Stomach (tissue), 9 donors: Measurements from ENCODE around the gene ZNF845. TPM values are rescaled to one million over a fixed set of nuclear protein-coding genes. Genes with fewer than 3 reads are reported as not detected.
"Not testable (repeated sequence)": the region's sequence is repeated elsewhere in the genome, so short reads cannot be mapped to it uniquely, and the experiment has no call there.

Experiments used
- DNase-seq, 2 donors: peaks; one replicate each; pipeline versions ENCODE4 v3.0.0 to v3.0.0-alpha.2; 2013 to 2019
- H3K27ac ChIP-seq, 5 donors: fragments of 200-600 bp in 4 of 5; sonication (generic) in 4 of 5; one replicate each; pipeline ENCODE4 v1.5.1; 2013 to 2019; ENCODE audit warnings: mild to moderate bottlenecking in 1 of 5, moderate library complexity in 1 of 5
- H3K27me3 ChIP-seq, 3 donors: fragments of 200-600 bp; sonication (generic); one replicate each; pipeline ENCODE4 v1.5.1; 2017 to 2019; ENCODE audit warnings: mixed run types in 1 of 3
- H3K36me3 ChIP-seq, 4 donors: fragments of 200-600 bp; sonication (generic); 1 replicate in 3 of 4; 2 replicates in 1 of 4; pipeline ENCODE4 v1.5.1; 2016 to 2019
- H3K4me1 ChIP-seq, 4 donors: fragments of 200-600 bp; sonication (generic); one replicate each; pipeline ENCODE4 v1.5.1; 2016 to 2019
- H3K4me3 ChIP-seq, 4 donors: fragments of 200-600 bp; sonication (generic) in 3 of 4; one replicate each; pipeline ENCODE4 v1.5.1; 2016 to 2019; ENCODE audit warnings: mild to moderate bottlenecking in 1 of 4
- H3K9me3 ChIP-seq, 4 donors: fragments of 200-600 bp; sonication (generic); one replicate each; pipeline ENCODE4 v1.5.1; 2016 to 2019
- EP300 ChIP-seq: sonication (generic); formaldehyde crosslinking; IDR thresholded peaks from one replicate; pipeline ENCODE4 v1.6.1; 2017; ENCODE audit warnings: antibody characterized with exemption
- POLR2A ChIP-seq, 4 donors: fragments of 450-650 bp; IDR thresholded peaks; one replicate each; pipeline ENCODE4 v1.6.1; 2016; ENCODE audit warnings: antibody characterized with exemption in 4 of 4, control low read depth in 2 of 4, mild to moderate bottlenecking in 1 of 4, moderate library complexity in 1 of 4
- POLR2AphosphoS5 ChIP-seq, 3 donors: sonication (generic); formaldehyde crosslinking; IDR thresholded peaks; one replicate each; pipeline ENCODE4 v1.6.1; 2016; ENCODE audit warnings: antibody characterized with exemption in 3 of 3
- WGBS, 5 donors: extraction: QIAGEN DNeasy Blood & Tissue Kit in 3 of 5; methylation state at CpG; one replicate each; pipeline versions ENCODE4 v1.1.5 to v1.1.7; 2013 to 2018; 5-methylcytosine and 5-hydroxymethylcytosine counted together
- intact Hi-C: fragments of 100-400 bp; cut with DNase I; formaldehyde crosslinking; loops from one replicate; pipeline ENCODE4 v1.15.1; 2023; ENCODE audit warnings: low total_unique reads
- polyA plus RNA-seq, 3 donors: library from polyadenylated mRNA; stranded (reverse); fragments of 200-250 nt; gene quantifications; one replicate each; pipeline ENCODE4 v1.2.3, GENCODE V29; 2013
- total RNA-seq, 5 donors: library from RNA; depleted of rRNA; stranded (reverse); fragments of >200 nt; gene quantifications; one replicate each; pipeline versions ENCODE4 v1.1.0 to v1.2.3, GENCODE V29; 2014 to 2016
- TF ChIP-seq, protein P1 (sequence below), 7 experiments: fragments of 450-650 bp in 4 of 7; fragments of 200-600 bp in 3 of 7; sonication (generic) in 3 of 7; IDR thresholded peaks; one replicate each; pipeline ENCODE4 v1.5.1; 2016 to 2019; ENCODE audit warnings: antibody characterized with exemption in 7 of 7, control low read depth in 2 of 7, mild to moderate bottlenecking in 1 of 7
- donor health status: healthy with polysubstance abuse.
- donor health status: Bipolar disorder and iron deficiency.
- donor health status: healthy.

Gene ZNF845
- total and polyA plus RNA-seq, 8 donors = 1.2 to 28.6 (median 3.8) TPM

DNA sequence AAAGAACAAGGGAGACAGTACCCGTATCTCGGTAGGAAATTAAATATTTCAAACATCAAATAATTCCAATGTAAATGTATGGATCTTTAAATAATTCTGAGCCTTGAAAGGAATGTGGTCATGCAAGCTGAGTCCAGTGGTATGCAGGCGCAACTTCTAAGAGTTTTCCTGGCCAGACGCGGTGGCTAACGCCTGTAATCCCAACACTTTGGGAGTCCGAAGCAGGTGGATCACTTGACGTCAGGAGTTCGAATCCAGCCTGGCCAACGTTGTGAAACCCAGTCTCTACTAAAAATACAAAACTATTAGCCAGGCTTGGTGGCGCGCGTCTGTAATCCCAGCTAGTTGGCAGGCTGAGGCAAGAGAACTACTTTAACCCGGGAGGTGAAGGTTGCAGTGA is 1.1 kb upstream of the ZNF845 start:
- peak in 1 of 2 donors; percentile 3 for DNase-seq
- Histone ChIP-seq H3K4me3 (peak overlapping the region; percentile 68 to 87 (median 70)), H3K4me1 (peaks cover 0 to 28% (median 17%) of the 10 kb centered on the region in 4 donors), H3K27ac (peak overlapping the region in 3 of 5 donors; percentile 79 to 83 (median 82)), H3K9me3 (peaks cover 2 to 30% (median 11%) of the 10 kb centered on the region in 4 donors), H3K27me3 (peaks cover 0 to 4% (median 0%) of the 10 kb centered on the region in 3 donors), H3K36me3 (peaks cover 0 to 8% (median 6%) of the 10 kb centered on the region in 4 donors)
- TF ChIP-seq POLR2AphosphoS5 (IDR thresholded peaks at IDR 0.05) (no peak), POLR2A (IDR thresholded peaks at IDR 0.05) (no peak), EP300 (no peak)
- TF ChIP-seq, protein P1, sequence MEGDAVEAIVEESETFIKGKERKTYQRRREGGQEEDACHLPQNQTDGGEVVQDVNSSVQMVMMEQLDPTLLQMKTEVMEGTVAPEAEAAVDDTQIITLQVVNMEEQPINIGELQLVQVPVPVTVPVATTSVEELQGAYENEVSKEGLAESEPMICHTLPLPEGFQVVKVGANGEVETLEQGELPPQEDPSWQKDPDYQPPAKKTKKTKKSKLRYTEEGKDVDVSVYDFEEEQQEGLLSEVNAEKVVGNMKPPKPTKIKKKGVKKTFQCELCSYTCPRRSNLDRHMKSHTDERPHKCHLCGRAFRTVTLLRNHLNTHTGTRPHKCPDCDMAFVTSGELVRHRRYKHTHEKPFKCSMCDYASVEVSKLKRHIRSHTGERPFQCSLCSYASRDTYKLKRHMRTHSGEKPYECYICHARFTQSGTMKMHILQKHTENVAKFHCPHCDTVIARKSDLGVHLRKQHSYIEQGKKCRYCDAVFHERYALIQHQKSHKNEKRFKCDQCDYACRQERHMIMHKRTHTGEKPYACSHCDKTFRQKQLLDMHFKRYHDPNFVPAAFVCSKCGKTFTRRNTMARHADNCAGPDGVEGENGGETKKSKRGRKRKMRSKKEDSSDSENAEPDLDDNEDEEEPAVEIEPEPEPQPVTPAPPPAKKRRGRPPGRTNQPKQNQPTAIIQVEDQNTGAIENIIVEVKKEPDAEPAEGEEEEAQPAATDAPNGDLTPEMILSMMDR (IDR thresholded peaks at IDR 0.05) = no peak
- WGBS, 5 donors = 36 to 74% (median 67%) methylated on average over 14 of the region's 14 CpGs
- intact Hi-C loops = loop anchor here (10.0 kb wide), 1 partner anchor 138 kb away; the partner anchor contains the start of gene ZNF665

DNA sequence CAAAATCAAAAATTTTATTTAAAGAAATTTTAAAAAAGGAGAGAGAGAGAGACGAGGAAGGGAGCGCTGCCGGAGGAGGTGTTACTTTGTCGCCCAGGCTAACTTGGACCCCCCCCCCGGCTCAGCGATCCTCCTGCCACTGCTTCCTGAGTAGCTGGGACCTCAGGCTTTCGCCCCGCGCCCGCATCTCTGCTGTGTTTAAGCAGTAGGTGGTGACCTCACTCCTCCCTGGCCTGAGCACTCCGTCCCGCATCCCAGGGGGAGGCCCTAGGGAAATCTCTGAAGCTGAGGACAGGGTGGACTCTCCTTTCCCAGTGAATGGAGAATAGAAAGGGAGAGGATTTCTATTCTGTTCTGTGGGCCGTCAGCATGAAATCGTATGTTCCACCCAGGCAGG is 485 bp upstream of the ZNF845 start:
- intact Hi-C loops = loop anchor here (10.0 kb wide), 1 partner anchor 138 kb away; the partner anchor contains the start of gene ZNF665
- DNase-seq = peak; percentile 42 to 77
- peaks cover 0 to 28% (median 17%) of the 10 kb centered on the region in 4 donors for H3K4me1 ChIP-seq
- WGBS, 5 donors = 0 to 2% (median 1%) methylated on average over 12 to 14 of the region's 14 CpGs
- H3K4me3 ChIP-seq = peak overlapping the region; percentile 68 to 87 (median 70)
- H3K9me3 ChIP-seq = peaks cover 2 to 24% (median 10%) of the 10 kb centered on the region in 4 donors
- H3K36me3 ChIP-seq = peaks cover 0 to 14% (median 12%) of the 10 kb centered on the region in 4 donors
- H3K27ac ChIP-seq = peak overlapping the region; percentile 75 to 83 (median 79)
- TF ChIP-seq, protein P1 (IDR thresholded peaks at IDR 0.05) = no peak
- no peak for TF ChIP-seq EP300
- no peak for TF ChIP-seq POLR2AphosphoS5 (IDR thresholded peaks at IDR 0.05)
- no peak for TF ChIP-seq POLR2A (IDR thresholded peaks at IDR 0.05)
- peaks cover 0 to 4% (median 0%) of the 10 kb centered on the region in 3 donors for H3K27me3 ChIP-seq

DNA sequence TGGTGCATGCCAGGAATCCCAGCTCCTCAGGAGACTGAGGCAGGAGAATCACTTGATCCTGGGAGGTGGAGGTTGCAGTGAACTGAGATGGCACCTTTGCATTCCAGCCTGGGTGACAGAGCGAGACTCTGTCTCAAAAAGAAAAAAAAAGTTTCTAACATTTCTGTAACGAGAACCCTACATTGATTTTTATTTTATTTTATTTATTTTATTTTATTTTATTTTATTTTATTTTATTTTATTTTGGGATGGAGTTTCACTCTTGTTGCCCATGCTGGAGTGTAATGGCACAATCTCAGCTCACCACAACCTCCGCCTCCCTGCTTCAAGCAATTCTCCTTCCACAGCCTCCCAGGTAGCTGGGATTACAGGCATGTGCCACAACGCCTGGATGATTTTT is 10.9 kb downstream of the ZNF845 start:
- H3K27me3 ChIP-seq, H3K27ac ChIP-seq, H3K4me3 ChIP-seq, intact Hi-C loops, DNase-seq, H3K4me1 ChIP-seq: not testable (repeated sequence)
- Histone ChIP-seq H3K9me3 (peaks cover 26 to 97% (median 74%) of the 10 kb centered on the region in 4 donors), H3K36me3 (peaks cover 82 to 100% (median 100%) of the 10 kb centered on the region in 4 donors)
- 96 to 100% (median 98%) methylated on average over 4 of the region's 4 CpGs for WGBS, 5 donors

DNA sequence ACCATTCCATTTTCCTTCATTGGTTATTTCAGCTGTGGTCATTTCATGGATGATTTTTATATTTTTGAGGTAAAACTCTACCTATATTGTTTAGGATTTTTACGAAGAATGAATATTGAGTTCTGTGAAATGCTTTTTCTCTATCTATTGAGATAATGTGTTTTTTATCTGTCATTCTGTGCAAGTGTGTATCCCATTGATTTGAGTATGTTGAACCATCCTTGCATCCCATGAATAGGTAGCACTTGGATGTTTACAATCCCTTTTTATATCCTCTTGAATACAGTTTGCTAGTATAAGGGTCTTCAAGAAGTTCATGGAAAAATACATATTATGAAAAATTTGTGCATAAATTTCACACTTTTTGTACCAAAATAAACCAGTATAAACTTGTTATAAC is 22.2 kb downstream of the ZNF845 start:
- no peak overlapping the region for H3K27ac ChIP-seq
- H3K4me1 ChIP-seq = no peaks in the 10 kb centered on the region
- DNase-seq = no peak
- H3K4me3 ChIP-seq = no peak overlapping the region
- peaks cover 60 to 93% (median 85%) of the 10 kb centered on the region in 4 donors for H3K9me3 ChIP-seq
- peaks cover 19 to 43% (median 30%) of the 10 kb centered on the region in 4 donors for H3K36me3 ChIP-seq
- H3K27me3 ChIP-seq = no peaks in the 10 kb centered on the region
- 100% methylated on average over 1 of the region's 1 CpG for WGBS, 5 donors
- TF ChIP-seq POLR2AphosphoS5 (IDR thresholded peaks at IDR 0.05) = no peak
- no peak for TF ChIP-seq EP300
- TF ChIP-seq POLR2A (IDR thresholded peaks at IDR 0.05) = no peak
- TF ChIP-seq, protein P1 (IDR thresholded peaks at IDR 0.05) = no peak
- intact Hi-C loops = no loop called here
